Erythroblast (primary cell): Measurements from ENCODE around the gene C1QTNF8.

Experiments
- GATA1 ChIP-seq: IDR thresholded peaks from 2 replicates; pipeline ENCODE4 v1.6.1; 2011; ENCODE audit warnings: low read depth, mild to moderate bottlenecking, control low read depth, low read length, moderate library complexity
- POLR2A ChIP-seq: IDR thresholded peaks from 2 replicates; pipeline ENCODE4 v1.6.1; 2011; ENCODE audit warnings: mild to moderate bottlenecking, low read length

GRCh38 chr16:1053700-1054368, 42.2 kb downstream of the C1QTNF8 start:
- TF ChIP-seq POLR2A (no peak), GATA1 (no peak)
